Astrocyte of the cerebellum (primary cell): ENCODE results near the gene C2orf49.
A peak's percentile ranks its signal among the peaks of the same experiment; 100 is the strongest.

Source experiments
- DNase-seq: peaks from one replicate; pipeline ENCODE4 v3.0.0-alpha.2; 2011; ENCODE audit warnings: low read depth
- H3K4me3 ChIP-seq: 2 replicates; pipeline ENCODE4 v1.5.1; 2011; ENCODE audit warnings: mild to moderate bottlenecking, low read depth, low read length, moderate library complexity
- CTCF ChIP-seq: IDR thresholded peaks from 2 replicates; pipeline ENCODE4 v1.5.1; 2012; ENCODE audit warnings: low read length, low read depth, moderate library complexity, mild to moderate bottlenecking; ENCODE audit errors: missing control alignments
- in situ Hi-C: cut with HindIII; loops from 2 replicates; pipeline ENCODE4 v1.10.0; 2017; ENCODE audit warnings: low sequenced_read_pairs

C2orf49 gene

GRCh38 chr2:105373344-105373781, 36.0 kb downstream of the C2orf49 start:
- TF ChIP-seq CTCF = no peak
- no peak overlapping the region for H3K4me3 ChIP-seq
- in situ Hi-C loops = no loop called here
- DNase-seq = no peak

GRCh38 chr2:105373895-105374401, 36.6 kb downstream of the C2orf49 start:
- DNase-seq = no peak
- TF ChIP-seq CTCF = no peak
- H3K4me3 ChIP-seq = no peak overlapping the region
- in situ Hi-C loops = no loop called here

GRCh38 chr2:105375001-105375561, 37.7 kb downstream of the C2orf49 start:
- in situ Hi-C loops = no loop called here
- no peak for TF ChIP-seq CTCF
- H3K4me3 ChIP-seq = no peak overlapping the region
- no peak for DNase-seq

GRCh38 chr2:105376010-105376409, 38.7 kb downstream of the C2orf49 start:
- DNase-seq = no peak
- H3K4me3 ChIP-seq = no peak overlapping the region
- in situ Hi-C loops = no loop called here
- TF ChIP-seq CTCF = no peak

GRCh38 chr2:105376789-105377240, 39.5 kb downstream of the C2orf49 start:
- TF ChIP-seq CTCF = no peak
- in situ Hi-C loops = no loop called here
- no peak overlapping the region for H3K4me3 ChIP-seq
- DNase-seq = peak; percentile 58

GRCh38 chr2:105377871-105378270, 40.5 kb downstream of the C2orf49 start:
- TF ChIP-seq CTCF = no peak
- H3K4me3 ChIP-seq = no peak overlapping the region
- in situ Hi-C loops = no loop called here
- DNase-seq = no peak
